Measurements from ENCODE around the gene DAB1.

The DAB1 gene

GRCh38 chr1:57276918-57277317, 146.9 kb downstream of the DAB1 start:
- TF ChIP-seq CTCF (IDR thresholded peaks at IDR 0.05; ENCODE audit: low read depth, low read length), result no peak
- no peak overlapping the region for H3K4me3 ChIP-seq (ENCODE audit: low read depth, low read length)

- no peak for TF ChIP-seq CTCF (IDR thresholded peaks at IDR 0.05; ENCODE audit: low read depth, low read length)
Measured at GRCh38 chr1:57272601-57273000, 151.3 kb downstream of the DAB1 start.

GRCh38 chr1:57272150-57272549, 151.7 kb downstream of the DAB1 start:
- no peak for TF ChIP-seq CTCF (IDR thresholded peaks at IDR 0.05; ENCODE audit: low read depth, low read length)
- H3K4me3 ChIP-seq (ENCODE audit: low read depth, low read length), result no peak overlapping the region

More at GRCh38 chr1:57272601-57273000, 151.3 kb downstream of the DAB1 start:
- no peak overlapping the region for H3K4me3 ChIP-seq (ENCODE audit: low read depth, low read length)

GRCh38 chr1:57270927-57271698, 152.7 kb downstream of the DAB1 start:
- no peak overlapping the region for H3K4me3 ChIP-seq (ENCODE audit: low read depth, low read length)
- TF ChIP-seq CTCF (IDR thresholded peaks at IDR 0.05; ENCODE audit: low read depth, low read length), result no peak

GRCh38 chr1:57269630-57270225, 154.1 kb downstream of the DAB1 start:
- H3K4me3 ChIP-seq (ENCODE audit: low read depth, low read length), result no peak overlapping the region
- no peak for TF ChIP-seq CTCF (IDR thresholded peaks at IDR 0.05; ENCODE audit: low read depth, low read length)

- no peak for TF ChIP-seq CTCF (IDR thresholded peaks at IDR 0.05; ENCODE audit: low read depth, low read length)
- H3K4me3 ChIP-seq (ENCODE audit: low read depth, low read length), result no peak overlapping the region
Measured at GRCh38 chr1:57265104-57265503, 158.8 kb downstream of the DAB1 start.

- no peak overlapping the region for H3K4me3 ChIP-seq (ENCODE audit: low read depth, low read length)
- TF ChIP-seq CTCF (IDR thresholded peaks at IDR 0.05; ENCODE audit: low read depth, low read length), result no peak
Measured at GRCh38 chr1:57262472-57262871, 161.4 kb downstream of the DAB1 start.
